Neuron (in vitro differentiated cells): ENCODE results near the gene ADAMTS17.

Experiments used
- H2AFZ ChIP-seq: one replicate; pipeline ENCODE4 v1.6.1; 2013; ENCODE audit warnings: low read depth, mild to moderate bottlenecking, inconsistent platforms, low read length, moderate library complexity
- H3K27me3 ChIP-seq: one replicate; pipeline ENCODE4 v1.6.1; 2013; ENCODE audit warnings: low read length; ENCODE audit not compliant: insufficient read depth
- H3K36me3 ChIP-seq: one replicate; pipeline ENCODE4 v1.6.1; 2013; ENCODE audit warnings: low read length; ENCODE audit not compliant: insufficient read depth
- H3K4me1 ChIP-seq: one replicate; pipeline ENCODE4 v1.6.1; 2013; ENCODE audit warnings: low read length; ENCODE audit not compliant: insufficient read depth
- H3K4me3 ChIP-seq: 2 replicates; pipeline ENCODE4 v1.5.1; 2013; ENCODE audit warnings: mild to moderate bottlenecking, low read length, moderate library complexity
- H3K9me3 ChIP-seq: one replicate; pipeline ENCODE4 v1.6.1; 2013; ENCODE audit warnings: low read length

The ADAMTS17 gene

DNA sequence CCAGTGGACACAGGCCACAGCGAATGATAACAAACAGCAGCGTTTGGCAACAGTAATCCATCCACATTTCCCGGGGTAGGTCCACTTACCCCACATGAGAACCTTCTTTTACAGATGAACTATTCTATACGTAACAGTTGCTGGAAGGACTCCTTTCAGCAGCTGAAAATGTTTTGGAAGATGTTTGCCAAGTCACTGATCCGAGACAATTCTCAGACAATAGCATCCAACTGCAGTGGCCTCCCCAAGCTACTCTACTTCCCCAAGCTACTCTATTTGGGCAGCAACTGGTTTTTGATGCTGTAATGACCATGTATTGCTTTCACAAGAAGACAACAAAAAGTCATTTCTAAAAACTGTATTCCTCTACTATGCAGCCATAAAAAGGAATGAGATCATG, 87.5 kb downstream of the ADAMTS17 start:
- no peaks in the 10 kb centered on the region for H3K27me3 ChIP-seq
- no peaks in the 10 kb centered on the region for H3K9me3 ChIP-seq
- no peaks in the 10 kb centered on the region for H3K36me3 ChIP-seq
- no peak overlapping the region for H3K4me3 ChIP-seq
- no peaks in the 10 kb centered on the region for H3K4me1 ChIP-seq
- no peak overlapping the region for H2AFZ ChIP-seq

DNA sequence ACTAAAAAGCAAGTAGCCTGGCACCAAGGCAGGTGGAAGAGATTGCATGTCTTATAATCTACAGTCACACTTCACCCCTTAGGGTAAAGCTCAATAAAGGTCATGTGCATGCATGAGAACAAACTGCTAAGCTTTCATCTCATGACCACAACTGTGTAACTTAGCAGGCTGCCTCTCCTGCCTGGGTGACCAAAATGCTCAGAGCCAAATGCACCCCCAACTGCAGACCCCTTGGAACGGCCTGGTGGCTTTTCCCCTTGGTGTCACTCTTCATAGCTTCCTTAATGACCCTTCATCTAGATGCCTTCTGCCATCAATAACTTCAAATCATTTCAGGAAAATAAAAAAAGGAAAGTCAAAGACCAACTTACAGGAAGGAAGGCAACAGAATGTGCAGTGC, 88.1 kb downstream of the ADAMTS17 start:
- Histone ChIP-seq H3K27me3 (no peaks in the 10 kb centered on the region), H3K36me3 (no peaks in the 10 kb centered on the region), H3K4me3 (no peak overlapping the region), H2AFZ (no peak overlapping the region), H3K4me1 (no peaks in the 10 kb centered on the region), H3K9me3 (no peaks in the 10 kb centered on the region)

DNA sequence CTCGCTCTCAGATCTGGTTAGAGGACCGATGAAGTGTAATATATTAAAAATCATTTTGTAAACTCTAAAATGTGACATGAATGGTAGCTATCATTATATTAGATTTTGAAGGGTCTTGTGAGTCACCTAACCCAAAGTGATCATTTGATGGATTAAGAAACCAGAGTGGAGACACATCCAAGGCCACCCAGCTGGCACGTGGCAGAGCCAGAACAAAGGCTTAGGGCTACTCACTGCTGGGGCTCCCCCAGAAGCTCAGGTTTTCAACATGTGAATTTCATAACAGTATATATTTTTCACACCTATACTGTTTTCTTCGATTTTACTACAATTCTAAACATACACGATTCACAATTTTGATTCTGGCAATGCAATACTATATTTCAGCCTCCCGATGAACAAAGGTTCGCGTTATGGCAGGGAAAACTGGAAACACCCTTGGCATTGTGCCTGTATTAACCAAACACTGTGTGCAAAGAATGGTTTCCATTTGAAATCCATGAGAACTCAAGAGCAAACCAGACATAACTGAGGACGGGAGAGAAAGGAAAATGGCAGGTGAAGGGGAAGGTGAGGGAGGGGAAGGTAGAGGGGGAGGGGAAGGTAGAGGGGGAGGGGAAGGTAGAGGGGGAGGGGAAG, 88.9 kb downstream of the ADAMTS17 start:
- Histone ChIP-seq H3K36me3 (no peaks in the 10 kb centered on the region), H3K27me3 (no peaks in the 10 kb centered on the region)

DNA sequence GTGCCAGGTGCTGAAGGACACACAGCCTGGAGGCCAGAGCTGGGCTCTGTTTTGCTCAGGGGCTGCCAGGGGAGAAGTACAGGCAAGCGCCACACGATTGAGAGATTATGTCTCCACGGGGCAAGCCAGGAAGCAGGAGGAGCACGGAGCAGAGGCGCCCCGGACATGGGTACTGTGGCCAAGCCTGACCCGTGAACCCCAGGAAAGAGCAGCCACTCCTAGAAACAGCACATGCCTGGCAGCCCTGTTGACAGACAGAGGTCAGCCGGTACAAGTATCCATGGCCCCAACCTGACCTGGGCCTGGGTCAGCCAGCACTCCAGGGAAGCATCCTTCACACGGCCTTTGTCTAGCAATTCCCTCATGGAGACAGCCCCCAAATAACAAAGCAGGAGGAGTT, 89.4 kb downstream of the ADAMTS17 start:
- H3K27me3 ChIP-seq: no peaks in the 10 kb centered on the region
- H3K4me1 ChIP-seq: no peaks in the 10 kb centered on the region

More for the DNA sequence above, 88.9 kb downstream of the ADAMTS17 start:
- Histone ChIP-seq H2AFZ (no peak overlapping the region), H3K4me3 (no peak overlapping the region), H3K4me1 (no peaks in the 10 kb centered on the region), H3K9me3 (no peaks in the 10 kb centered on the region)

DNA sequence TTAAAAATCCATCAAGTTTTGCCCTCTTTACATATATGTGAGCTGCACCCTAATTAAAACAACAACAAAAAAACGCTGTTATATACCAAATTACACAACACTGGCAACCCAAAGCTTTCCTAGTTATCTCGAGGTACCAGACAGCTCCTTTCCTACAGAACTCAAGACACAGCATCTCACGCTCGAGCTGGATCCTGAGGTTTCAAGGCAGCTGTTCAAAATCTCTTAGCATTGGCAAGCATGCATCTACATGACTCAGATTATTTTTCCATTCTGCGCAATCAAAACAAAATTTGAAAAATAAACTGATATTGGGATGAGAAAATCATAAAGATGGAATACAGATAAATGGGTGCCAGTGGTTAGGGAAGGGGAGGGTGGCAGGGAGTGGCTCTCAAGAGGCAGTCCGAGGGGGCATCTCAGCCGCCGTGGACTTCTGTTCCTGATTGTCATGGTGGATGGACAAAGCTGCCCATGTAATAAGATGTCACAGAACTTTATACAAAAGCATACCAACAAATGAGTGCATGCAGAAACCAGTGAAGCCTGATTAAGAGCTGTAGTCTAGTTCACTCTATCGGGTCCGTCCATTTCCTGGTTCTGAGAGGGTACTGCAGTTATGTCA, 91.5 kb downstream of the ADAMTS17 start:
- Histone ChIP-seq H2AFZ (no peak overlapping the region), H3K4me1 (no peaks in the 10 kb centered on the region), H3K4me3 (no peak overlapping the region), H3K36me3 (no peaks in the 10 kb centered on the region), H3K27me3 (no peaks in the 10 kb centered on the region), H3K9me3 (no peaks in the 10 kb centered on the region)

More for the DNA sequence above, 89.4 kb downstream of the ADAMTS17 start:
- H3K4me3 ChIP-seq: no peak overlapping the region
- H2AFZ ChIP-seq: no peak overlapping the region
- H3K36me3 ChIP-seq: no peaks in the 10 kb centered on the region
- no peaks in the 10 kb centered on the region for H3K9me3 ChIP-seq

DNA sequence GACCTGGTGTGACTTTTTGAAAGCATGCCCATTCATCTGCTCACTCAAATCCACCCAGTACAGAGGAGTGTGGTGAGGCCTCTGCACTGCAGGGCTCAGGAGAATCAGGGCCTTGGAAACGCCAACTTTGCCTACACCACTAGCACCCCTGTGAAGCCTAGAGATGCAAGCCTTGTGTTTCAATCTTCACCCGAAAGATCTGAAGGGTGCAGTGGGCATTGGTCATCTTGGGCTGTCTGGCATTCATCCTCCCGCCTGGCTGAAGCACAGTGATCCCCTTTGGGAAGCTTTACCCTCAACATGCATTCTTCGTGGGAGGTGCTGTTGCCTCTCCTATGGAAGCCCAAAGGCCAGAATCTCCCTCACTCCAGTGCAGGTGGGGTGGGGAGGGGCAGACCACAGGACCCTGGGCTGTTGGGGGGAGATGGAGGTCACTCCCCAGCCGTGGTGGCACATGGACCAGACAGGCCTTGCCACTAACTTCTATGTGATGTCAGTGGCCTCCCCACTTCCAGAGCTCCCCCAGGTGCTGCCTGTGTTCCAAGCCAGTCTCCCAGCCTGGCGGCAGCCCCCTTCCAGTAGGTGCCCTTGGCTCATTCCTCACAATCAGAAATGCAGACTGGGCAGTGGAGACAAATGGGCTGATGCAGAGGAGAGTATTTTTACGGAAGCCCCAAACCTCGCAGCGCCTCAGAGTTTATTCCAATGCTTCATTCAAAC, 92.5 kb downstream of the ADAMTS17 start:
- Histone ChIP-seq H3K4me3 (no peak overlapping the region), H3K27me3 (no peaks in the 10 kb centered on the region), H3K9me3 (no peaks in the 10 kb centered on the region)

DNA sequence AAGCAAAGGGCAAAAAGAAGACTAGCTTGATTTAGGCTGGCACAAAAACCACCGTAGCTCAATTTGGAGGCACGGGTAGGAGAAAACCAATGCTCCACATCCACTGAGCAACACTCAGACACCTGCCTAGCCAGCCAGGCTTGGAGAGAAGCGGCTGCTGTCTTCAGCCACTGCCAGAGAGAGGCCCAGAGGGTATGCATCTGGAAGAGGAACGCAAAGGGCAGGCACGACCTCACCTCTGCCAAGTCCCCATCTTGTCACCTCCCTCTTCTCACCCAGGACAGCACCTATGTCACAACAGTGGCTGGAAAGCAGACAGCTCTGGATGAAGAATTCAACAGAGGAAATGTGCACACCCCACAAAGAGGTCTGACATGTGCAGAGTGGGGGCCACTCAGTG, 93.5 kb downstream of the ADAMTS17 start:
- H3K4me3 ChIP-seq: no peak overlapping the region
- H3K9me3 ChIP-seq: no peaks in the 10 kb centered on the region
- H3K4me1 ChIP-seq: no peaks in the 10 kb centered on the region
- H3K27me3 ChIP-seq: no peaks in the 10 kb centered on the region
- H2AFZ ChIP-seq: no peak overlapping the region
- no peaks in the 10 kb centered on the region for H3K36me3 ChIP-seq

More for the DNA sequence above, 92.5 kb downstream of the ADAMTS17 start:
- no peaks in the 10 kb centered on the region for H3K36me3 ChIP-seq
- H2AFZ ChIP-seq: no peak overlapping the region
- H3K4me1 ChIP-seq: no peaks in the 10 kb centered on the region

DNA sequence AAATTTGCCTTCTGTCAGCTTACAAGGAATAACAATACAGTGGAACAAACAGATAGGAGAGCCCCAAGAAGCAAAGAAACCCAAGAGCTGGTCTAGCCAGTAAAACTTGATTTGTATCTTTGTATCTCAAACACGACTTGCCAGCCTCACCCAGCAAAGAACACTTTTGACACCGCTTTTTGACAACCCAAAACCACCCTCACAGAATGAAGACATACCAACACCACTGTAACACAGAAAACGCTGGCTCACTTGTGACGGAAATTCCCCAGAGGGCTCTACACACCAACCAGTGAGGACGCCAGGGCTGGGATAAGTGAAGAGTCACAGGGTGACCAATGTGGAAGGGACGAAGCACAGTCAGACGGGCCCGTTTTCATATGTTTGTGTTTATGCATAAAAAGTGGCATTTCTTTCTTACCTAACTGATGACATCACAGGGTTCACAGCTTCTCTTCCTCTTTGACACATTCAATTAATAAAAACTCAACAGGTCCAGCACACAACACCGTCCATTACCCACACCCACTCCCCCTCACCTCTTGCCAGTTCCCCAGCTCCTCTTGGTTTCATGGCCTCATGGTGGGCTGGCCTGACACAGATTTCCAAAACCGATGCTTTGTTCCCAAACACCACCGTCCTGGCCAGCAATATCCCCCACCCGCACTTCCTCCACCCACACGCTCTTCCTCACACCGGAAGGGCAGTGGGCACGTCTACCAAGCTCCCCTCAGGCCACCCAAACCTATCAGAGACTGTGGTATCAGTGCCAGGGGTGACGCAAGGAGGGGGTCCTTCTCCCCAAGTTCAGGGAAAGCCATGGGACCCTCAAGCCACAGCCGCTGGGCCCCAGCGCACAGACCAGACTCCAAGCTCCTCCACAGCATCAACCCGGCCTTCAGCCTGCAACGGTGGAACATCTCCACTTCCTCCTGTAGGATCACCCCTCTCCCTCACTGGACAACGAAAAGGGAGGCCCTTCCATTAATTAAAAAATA, 94.2 kb downstream of the ADAMTS17 start:
- no peaks in the 10 kb centered on the region for H3K27me3 ChIP-seq
- H3K36me3 ChIP-seq: no peaks in the 10 kb centered on the region
- no peak overlapping the region for H3K4me3 ChIP-seq
- no peaks in the 10 kb centered on the region for H3K9me3 ChIP-seq
- H3K4me1 ChIP-seq: no peaks in the 10 kb centered on the region
- no peak overlapping the region for H2AFZ ChIP-seq

DNA sequence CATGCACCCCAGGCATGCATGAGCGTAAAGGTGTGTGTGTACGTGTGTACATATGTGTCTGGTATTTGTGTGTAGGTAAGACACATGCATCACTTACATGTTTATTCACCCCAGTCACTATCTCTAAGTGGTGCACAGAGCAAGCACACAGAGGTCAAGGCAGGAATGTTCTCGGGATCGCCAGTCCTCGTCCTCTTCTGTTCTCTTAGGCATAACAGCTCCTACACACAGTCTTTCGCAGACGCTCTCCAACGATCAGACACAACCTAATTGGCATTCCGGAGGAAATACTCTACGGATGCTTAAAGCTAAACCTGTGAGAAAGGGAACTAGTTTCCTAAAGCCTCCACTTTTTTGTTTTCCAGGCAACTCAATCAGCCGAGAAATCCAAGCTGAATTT, 95.9 kb downstream of the ADAMTS17 start:
- no peak overlapping the region for H2AFZ ChIP-seq
- H3K27me3 ChIP-seq: no peaks in the 10 kb centered on the region
- no peaks in the 10 kb centered on the region for H3K9me3 ChIP-seq
- H3K4me1 ChIP-seq: no peaks in the 10 kb centered on the region
- no peak overlapping the region for H3K4me3 ChIP-seq
- H3K36me3 ChIP-seq: no peaks in the 10 kb centered on the region

DNA sequence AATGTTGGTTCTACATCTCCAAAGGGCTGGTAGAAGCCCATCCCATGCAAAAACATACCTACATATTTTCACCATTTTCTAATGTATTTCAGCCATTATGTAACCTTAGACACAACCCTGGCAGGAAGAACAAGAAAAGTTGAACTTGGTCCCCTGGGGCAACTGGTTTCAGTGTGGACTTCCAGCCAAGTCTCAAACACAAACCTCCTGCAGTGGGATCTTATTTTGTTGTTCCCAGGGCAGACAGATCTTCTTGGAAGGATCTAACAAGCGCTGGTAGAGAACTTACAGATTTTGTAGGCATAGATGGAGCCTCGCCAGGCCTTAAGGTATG, 96.3 kb downstream of the ADAMTS17 start:
- H2AFZ ChIP-seq: no peak overlapping the region
- no peaks in the 10 kb centered on the region for H3K27me3 ChIP-seq
- H3K4me3 ChIP-seq: no peak overlapping the region
- no peaks in the 10 kb centered on the region for H3K36me3 ChIP-seq
- no peaks in the 10 kb centered on the region for H3K9me3 ChIP-seq
- H3K4me1 ChIP-seq: no peaks in the 10 kb centered on the region

DNA sequence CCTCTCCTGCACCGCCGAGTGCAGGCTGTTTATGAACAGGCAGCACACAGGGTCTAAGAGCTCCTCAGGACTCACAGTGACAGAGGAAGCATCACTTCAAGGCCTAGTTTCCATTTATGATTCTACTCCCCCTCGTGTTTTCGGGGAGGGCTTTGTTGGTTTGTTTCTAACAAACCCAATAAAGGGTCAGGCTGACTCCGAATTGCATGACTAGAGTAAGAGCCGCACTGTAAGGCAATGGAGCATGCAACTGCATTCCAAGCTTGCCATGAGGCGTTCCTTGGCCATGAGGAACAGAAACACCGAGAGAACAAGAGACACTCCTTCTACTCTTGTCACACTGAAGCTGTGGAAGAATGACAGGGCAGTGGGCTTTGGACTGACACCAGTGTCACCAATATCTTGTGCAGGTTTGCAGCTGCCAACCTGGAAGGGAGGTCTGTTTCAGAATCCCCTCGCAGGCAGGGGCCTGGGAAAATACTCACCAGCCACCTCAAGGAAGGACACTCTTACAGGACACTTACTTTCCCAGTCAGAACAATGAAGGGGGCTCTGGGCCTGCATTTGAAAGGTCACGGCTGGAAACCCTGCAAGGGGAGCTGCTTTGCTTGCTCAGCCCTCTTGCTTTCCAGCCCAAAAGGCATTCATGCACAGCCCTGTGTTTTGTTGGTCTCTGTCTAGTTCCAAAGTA, 96.8 kb downstream of the ADAMTS17 start:
- no peaks in the 10 kb centered on the region for H3K9me3 ChIP-seq
- H3K27me3 ChIP-seq: no peaks in the 10 kb centered on the region
- H3K4me3 ChIP-seq: no peak overlapping the region
- H3K4me1 ChIP-seq: no peaks in the 10 kb centered on the region
- no peaks in the 10 kb centered on the region for H3K36me3 ChIP-seq
- no peak overlapping the region for H2AFZ ChIP-seq

DNA sequence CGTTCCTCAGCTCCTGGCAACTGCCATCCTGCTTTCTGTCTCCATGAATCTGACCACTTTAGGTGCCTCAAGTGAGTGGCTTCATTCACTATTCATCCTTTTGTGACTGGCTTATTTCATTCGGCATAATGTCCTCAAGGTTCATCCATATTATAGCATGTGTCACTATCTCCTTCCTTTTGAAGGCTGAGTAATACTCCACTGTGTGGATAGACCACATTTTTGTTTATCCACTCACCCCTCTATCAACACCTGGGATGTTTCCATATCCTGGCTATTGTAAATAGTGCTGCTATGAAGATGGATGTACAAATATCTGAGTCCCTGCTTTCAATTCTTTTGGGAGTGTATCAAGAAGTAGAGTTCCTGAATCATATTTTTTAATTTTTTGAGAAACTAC, 98.8 kb downstream of the ADAMTS17 start:
- no peaks in the 10 kb centered on the region for H3K27me3 ChIP-seq
- no peak overlapping the region for H2AFZ ChIP-seq
- no peaks in the 10 kb centered on the region for H3K36me3 ChIP-seq
- no peak overlapping the region for H3K4me3 ChIP-seq
- no peaks in the 10 kb centered on the region for H3K4me1 ChIP-seq
- no peaks in the 10 kb centered on the region for H3K9me3 ChIP-seq
